Measurements from ENCODE around the gene BLID. TPM values are rescaled to one million over a fixed set of nuclear protein-coding genes. Genes with fewer than 3 reads are reported as not detected.

The BLID gene
- polyA plus RNA-seq, 6 donors from 2014 or later = not detected

GRCh38 chr11:122097419-122098001 lies 18.5 kb downstream of the BLID start:
- H3K27me3 Mint-ChIP-seq = peaks cover 19 to 51% (median 21%) of the 10 kb centered on the region in 3 donors

DNA sequence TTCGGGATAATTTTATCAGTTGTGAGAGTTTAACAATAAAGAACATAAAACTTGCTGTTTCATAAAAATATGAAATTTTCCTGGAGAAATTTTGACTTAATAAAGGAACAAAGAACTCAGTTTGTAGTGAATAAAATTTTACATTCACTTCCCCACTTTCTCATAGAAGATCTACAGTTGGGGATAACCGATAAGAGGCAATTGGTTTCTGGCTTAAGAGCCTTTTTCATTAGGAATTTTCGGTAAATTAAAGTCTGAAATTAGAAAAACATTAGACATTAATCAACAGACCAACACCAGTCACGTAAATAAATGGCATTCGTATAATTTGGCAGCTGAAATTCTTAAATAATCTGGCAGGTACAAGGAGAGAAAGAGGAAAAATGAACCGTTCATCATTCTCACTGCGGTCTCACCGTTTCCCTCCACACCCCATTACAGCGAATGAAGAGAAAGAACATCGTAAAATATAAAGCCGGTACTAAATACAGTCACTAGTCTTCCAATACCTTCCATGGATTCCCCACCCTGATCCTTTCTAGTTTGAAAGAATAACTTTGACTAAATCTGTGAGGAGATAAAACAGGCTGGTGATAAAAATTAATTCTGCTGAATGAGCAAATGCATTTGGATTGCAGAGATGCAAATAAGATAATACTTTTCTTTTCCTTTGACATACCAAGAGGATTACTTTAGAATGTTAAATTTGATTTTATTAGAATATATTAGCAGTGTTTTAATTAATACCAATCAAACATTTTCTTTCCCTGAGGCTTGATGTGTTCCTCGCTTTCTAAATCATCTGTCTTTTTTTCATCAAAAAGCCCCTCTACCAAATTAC lies 19.5 kb downstream of the BLID start:
- ATAC-seq (ENCODE audit: low read depth in 2 of 2) = no peak
- Mint-ChIP-seq H3K4me3 (no peak overlapping the region), H3K27ac (no peak overlapping the region), H3K4me1 (peaks cover 11 to 17% (median 13%) of the 10 kb centered on the region in 3 donors), H3K9me3 (peaks cover 0 to 11% (median 0%) of the 10 kb centered on the region in 7 donors), H3K27me3 (peaks cover 21 to 61% (median 29%) of the 10 kb centered on the region in 3 donors), H3K36me3 (no peaks in the 10 kb centered on the region)
- no peak for DNase-seq

More at GRCh38 chr11:122097419-122098001, 18.5 kb downstream of the BLID start:
- Mint-ChIP-seq H3K4me3 (no peak overlapping the region), H3K36me3 (no peaks in the 10 kb centered on the region), H3K27ac (no peak overlapping the region), H3K4me1 (peaks cover 11 to 18% (median 13%) of the 10 kb centered on the region in 3 donors), H3K9me3 (peaks cover 0 to 6% (median 0%) of the 10 kb centered on the region in 7 donors)
- ATAC-seq (ENCODE audit: low read depth in 2 of 2) = no peak
- DNase-seq = no peak

DNA sequence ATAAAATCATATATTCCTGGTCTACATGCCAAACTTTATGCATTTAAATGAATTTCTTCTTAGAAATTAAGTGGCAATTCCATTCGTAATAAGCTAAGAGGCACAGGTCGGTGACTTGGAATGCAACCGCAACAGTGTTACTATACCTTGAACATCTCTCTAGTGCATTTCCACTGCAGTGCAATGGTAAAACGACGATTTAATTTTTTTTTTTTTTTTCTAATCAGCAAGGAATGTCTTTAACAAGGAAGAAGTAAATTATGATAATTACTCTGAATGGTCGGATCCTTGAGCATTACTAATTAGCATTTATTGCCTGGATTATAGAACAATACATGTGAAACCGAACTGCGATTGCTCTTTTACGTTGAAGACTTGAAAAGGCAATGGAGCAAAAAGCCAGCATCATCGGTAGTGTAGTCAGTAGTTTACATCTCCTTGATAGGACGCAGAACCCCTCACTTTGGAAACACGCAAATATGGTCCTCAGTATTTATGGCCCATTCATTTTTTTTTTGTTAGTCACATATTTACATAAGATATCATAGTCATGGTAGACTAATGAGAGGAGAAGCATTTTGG lies 20.2 kb downstream of the BLID start:
- peaks cover 21 to 64% (median 30%) of the 10 kb centered on the region in 3 donors for H3K27me3 Mint-ChIP-seq
- no peaks in the 10 kb centered on the region for H3K36me3 Mint-ChIP-seq
- H3K9me3 Mint-ChIP-seq = peaks cover 0 to 11% (median 0%) of the 10 kb centered on the region in 7 donors
- H3K4me1 Mint-ChIP-seq = peaks cover 6 to 10% (median 8%) of the 10 kb centered on the region in 3 donors
- ATAC-seq (ENCODE audit: low read depth in 2 of 2) (no peak), DNase-seq (no peak)
- no peak overlapping the region for H3K4me3 Mint-ChIP-seq
- H3K27ac Mint-ChIP-seq = no peak overlapping the region

GRCh38 chr11:122094836-122095235 lies 21.2 kb downstream of the BLID start:
- no peak for DNase-seq
- Mint-ChIP-seq H3K27me3 (peaks cover 17 to 60% (median 30%) of the 10 kb centered on the region in 3 donors), H3K9me3 (peaks cover 0 to 7% (median 0%) of the 10 kb centered on the region in 7 donors), H3K27ac (no peak overlapping the region), H3K36me3 (no peaks in the 10 kb centered on the region), H3K4me3 (no peak overlapping the region), H3K4me1 (peaks cover under 1 to 1% (median under 1%) of the 10 kb centered on the region in 3 donors)
- ATAC-seq (ENCODE audit: low read depth in 2 of 2) = no peak

- peaks cover 14 to 53% (median 31%) of the 10 kb centered on the region in 3 donors for H3K27me3 Mint-ChIP-seq
- no peak overlapping the region for H3K27ac Mint-ChIP-seq
- H3K36me3 Mint-ChIP-seq = no peaks in the 10 kb centered on the region
- peaks cover 0 to 5% (median 0%) of the 10 kb centered on the region in 7 donors for H3K9me3 Mint-ChIP-seq
- ATAC-seq (ENCODE audit: low read depth in 2 of 2) (no peak), DNase-seq (no peak)
- no peaks in the 10 kb centered on the region for H3K4me1 Mint-ChIP-seq
- no peak overlapping the region for H3K4me3 Mint-ChIP-seq
These were observed 22.2 kb downstream of the BLID start for GRCh38 chr11:122093731-122094275.

GRCh38 chr11:122091835-122092234 lies 24.2 kb downstream of the BLID start:
- Mint-ChIP-seq H3K36me3 (no peaks in the 10 kb centered on the region), H3K4me3 (no peak overlapping the region), H3K9me3 (peaks cover 0 to 5% (median 0%) of the 10 kb centered on the region in 7 donors), H3K4me1 (no peaks in the 10 kb centered on the region), H3K27ac (no peak overlapping the region), H3K27me3 (peaks cover 12 to 45% (median 29%) of the 10 kb centered on the region in 3 donors)
- DNase-seq (no peak), ATAC-seq (ENCODE audit: low read depth in 2 of 2) (no peak)

DNA sequence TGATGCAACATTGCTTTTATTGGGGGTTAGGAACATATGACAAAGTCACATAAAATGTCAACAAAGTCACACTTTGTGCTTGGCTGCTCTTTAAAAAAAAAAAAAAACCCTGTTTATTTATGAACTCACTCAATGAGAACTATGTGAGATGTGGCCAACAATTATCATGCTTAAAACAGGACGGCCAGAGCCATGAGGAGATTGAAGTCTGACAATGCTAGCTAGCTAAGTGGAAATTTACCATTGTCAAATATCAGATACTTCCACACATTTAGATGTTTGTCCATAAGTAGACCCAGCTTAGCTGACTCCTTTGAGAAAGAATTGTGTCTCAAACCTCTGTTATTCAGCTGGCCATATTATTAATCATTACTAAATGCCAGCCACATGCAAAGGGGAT lies 26.9 kb downstream of the BLID start:
- H3K27me3 Mint-ChIP-seq = peaks cover 6 to 32% (median 30%) of the 10 kb centered on the region in 3 donors
- no peak for ATAC-seq (ENCODE audit: low read depth in 2 of 2)
- no peaks in the 10 kb centered on the region for H3K4me1 Mint-ChIP-seq
- no peaks in the 10 kb centered on the region for H3K36me3 Mint-ChIP-seq
- H3K4me3 Mint-ChIP-seq = no peak overlapping the region
- H3K27ac Mint-ChIP-seq = no peak overlapping the region
- H3K9me3 Mint-ChIP-seq = peaks cover 0 to 10% (median 0%) of the 10 kb centered on the region in 7 donors
- no peak for DNase-seq

- H3K4me3 Mint-ChIP-seq = no peak overlapping the region
- H3K27ac Mint-ChIP-seq = no peak overlapping the region
- DNase-seq (no peak), ATAC-seq (ENCODE audit: low read depth in 2 of 2) (no peak)
- no peaks in the 10 kb centered on the region for H3K36me3 Mint-ChIP-seq
- H3K4me1 Mint-ChIP-seq = no peaks in the 10 kb centered on the region
- H3K27me3 Mint-ChIP-seq = peaks cover 10 to 20% (median 13%) of the 10 kb centered on the region in 3 donors
- H3K9me3 Mint-ChIP-seq = peaks cover 0 to 5% (median 0%) of the 10 kb centered on the region in 7 donors
These were observed 30.3 kb downstream of the BLID start for GRCh38 chr11:122085712-122086111.

GRCh38 chr11:122085264-122085663 lies 30.8 kb downstream of the BLID start:
- no peak overlapping the region for H3K27ac Mint-ChIP-seq
- H3K9me3 Mint-ChIP-seq = peaks cover 0 to 5% (median 0%) of the 10 kb centered on the region in 7 donors
- no peak overlapping the region for H3K4me3 Mint-ChIP-seq
- H3K27me3 Mint-ChIP-seq = peaks cover 10 to 20% (median 11%) of the 10 kb centered on the region in 3 donors
- no peaks in the 10 kb centered on the region for H3K4me1 Mint-ChIP-seq
- ATAC-seq (ENCODE audit: low read depth in 2 of 2) (no peak), DNase-seq (no peak)
- no peaks in the 10 kb centered on the region for H3K36me3 Mint-ChIP-seq

GRCh38 chr11:122082205-122082604 lies 33.8 kb downstream of the BLID start:
- Mint-ChIP-seq H3K4me3 (no peak overlapping the region), H3K27me3 (peaks cover 4 to 9% (median 6%) of the 10 kb centered on the region in 3 donors), H3K36me3 (no peaks in the 10 kb centered on the region), H3K27ac (no peak overlapping the region), H3K9me3 (peaks cover 0 to 5% (median 0%) of the 10 kb centered on the region in 7 donors), H3K4me1 (no peaks in the 10 kb centered on the region)
- ATAC-seq (ENCODE audit: low read depth in 2 of 2) (no peak), DNase-seq (no peak)

GRCh38 chr11:122081073-122081472 lies 34.9 kb downstream of the BLID start:
- no peaks in the 10 kb centered on the region for H3K36me3 Mint-ChIP-seq
- H3K27ac Mint-ChIP-seq = no peak overlapping the region
- no peaks in the 10 kb centered on the region for H3K4me1 Mint-ChIP-seq
- no peak for DNase-seq
- peaks cover 0 to 5% (median 0%) of the 10 kb centered on the region in 7 donors for H3K9me3 Mint-ChIP-seq
- no peak overlapping the region for H3K4me3 Mint-ChIP-seq
- H3K27me3 Mint-ChIP-seq = peaks cover 4 to 7% (median 6%) of the 10 kb centered on the region in 3 donors
- no peak for ATAC-seq (ENCODE audit: low read depth in 2 of 2)

DNA sequence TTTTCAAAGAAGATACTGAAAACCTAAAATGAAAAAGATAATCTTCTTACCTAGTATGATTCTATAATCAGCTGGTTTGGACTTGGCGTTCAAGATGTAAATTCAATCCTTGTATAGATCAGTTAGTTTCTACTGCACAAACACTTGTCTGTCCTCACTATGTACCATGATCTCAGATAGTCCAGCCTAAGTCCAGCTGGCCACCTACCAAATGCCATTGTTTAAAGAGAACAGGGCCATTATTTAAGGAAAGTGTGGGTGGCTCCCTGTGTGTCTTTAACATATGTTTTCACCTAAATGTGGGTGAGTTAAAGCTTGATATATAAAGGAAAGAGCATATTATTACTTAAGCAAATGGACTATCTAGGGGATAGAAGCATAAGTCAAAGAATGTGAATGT lies 38.6 kb downstream of the BLID start:
- no peak for DNase-seq

GRCh38 chr11:122076512-122077120 lies 39.4 kb downstream of the BLID start:
- Mint-ChIP-seq H3K9me3 (no peaks in the 10 kb centered on the region), H3K27ac (no peak overlapping the region), H3K36me3 (no peaks in the 10 kb centered on the region), H3K4me1 (no peaks in the 10 kb centered on the region), H3K27me3 (peaks cover under 1 to 5% (median 4%) of the 10 kb centered on the region in 3 donors), H3K4me3 (no peak overlapping the region)
- ATAC-seq (ENCODE audit: low read depth in 2 of 2) (no peak), DNase-seq (no peak)

More for the DNA sequence above, 38.6 kb downstream of the BLID start:
- no peaks in the 10 kb centered on the region for H3K36me3 Mint-ChIP-seq
- H3K4me3 Mint-ChIP-seq = no peak overlapping the region
- ATAC-seq (ENCODE audit: low read depth in 2 of 2) = no peak
- H3K27me3 Mint-ChIP-seq = peaks cover 0 to 4% (median 0%) of the 10 kb centered on the region in 3 donors
- no peaks in the 10 kb centered on the region for H3K4me1 Mint-ChIP-seq
- H3K27ac Mint-ChIP-seq = no peak overlapping the region
- no peaks in the 10 kb centered on the region for H3K9me3 Mint-ChIP-seq
